HG02759 (cell line): ENCODE results near the gene FBXO8.
"Not testable (repeated sequence)": the region's sequence is repeated elsewhere in the genome, so short reads cannot be mapped to it uniquely, and the experiment has no call there.

ENCODE experiments used
- ATAC-seq: cut with Tn5 transposase; IDR thresholded peaks from one replicate; pipeline ENCODE4 v1.9.1; 2021; ENCODE audit warnings: mild to moderate bottlenecking, moderate library complexity; ENCODE audit not compliant: unreplicated experiment

Gene FBXO8

GRCh38 chr4:174283507-174284471 lies at the start of gene FBXO8, which contains the start of gene CEP44:
FBXO8 (minus strand) TSS chr4:174283667; CDS start chr4:174263092, 20,575 bp downstream.
CEP44 (plus strand) TSS chr4:174283911; CDS start chr4:174299122, 15,211 bp downstream.
- ATAC-seq = peak; percentile 69

GRCh38 chr4:174332741-174333493 lies 49.5 kb upstream of the FBXO8 start:
- ATAC-seq = no peak

- no peak for ATAC-seq
Measured at GRCh38 chr4:174324725-174325124, 41.3 kb upstream of the FBXO8 start.

GRCh38 chr4:174324236-174324635 lies 40.8 kb upstream of the FBXO8 start:
- no peak for ATAC-seq

GRCh38 chr4:174320494-174321199 lies 37.2 kb upstream of the FBXO8 start:
- ATAC-seq = no peak

GRCh38 chr4:174318829-174319764 lies 35.6 kb upstream of the FBXO8 start:
- ATAC-seq = no peak

- no peak for ATAC-seq
Measured at GRCh38 chr4:174317531-174317930, 34.1 kb upstream of the FBXO8 start.

GRCh38 chr4:174316954-174317353 lies 33.5 kb upstream of the FBXO8 start:
- ATAC-seq = no peak

GRCh38 chr4:174316546-174316945 lies 33.1 kb upstream of the FBXO8 start:
- ATAC-seq = no peak

- ATAC-seq = peak; percentile 58
Measured at GRCh38 chr4:174314770-174315169, 31.3 kb upstream of the FBXO8 start.

GRCh38 chr4:174314274-174314673 lies 30.8 kb upstream of the FBXO8 start:
- no peak for ATAC-seq

GRCh38 chr4:174312993-174313392 lies 29.5 kb upstream of the FBXO8 start:
- ATAC-seq = no peak

- ATAC-seq = no peak
Measured at GRCh38 chr4:174307694-174308093, 24.2 kb upstream of the FBXO8 start.

GRCh38 chr4:174305961-174306360 lies 22.5 kb upstream of the FBXO8 start:
- no peak for ATAC-seq

GRCh38 chr4:174304664-174305063 lies 21.2 kb upstream of the FBXO8 start:
- no peak for ATAC-seq

GRCh38 chr4:174303687-174304086 lies 20.2 kb upstream of the FBXO8 start:
- no peak for ATAC-seq

GRCh38 chr4:174295142-174295541 lies 11.7 kb upstream of the FBXO8 start:
- ATAC-seq = not testable (repeated sequence)

GRCh38 chr4:174294641-174295040 lies 11.2 kb upstream of the FBXO8 start:
- not testable (repeated sequence) for ATAC-seq

GRCh38 chr4:174292473-174292872 lies 9.0 kb upstream of the FBXO8 start:
- no peak for ATAC-seq

GRCh38 chr4:174286870-174287269 lies 3.4 kb upstream of the FBXO8 start:
- no peak for ATAC-seq
